Bronchial epithelial cell (primary cell): Measurements from ENCODE around the gene MRPL39. TPM values are rescaled to one million over a fixed set of nuclear protein-coding genes. Genes with fewer than 3 reads are reported as not detected.

Experiments used
- DNase-seq: peaks from one replicate; pipeline ENCODE4 v3.0.0-alpha.2; 2010; ENCODE audit warnings: low read depth
- FAIRE-seq: peaks from 2 replicates; lab custom pipeline; 2011; peaks lifted over from hg19 to GRCh38; lab: Jason Lieb, UNC
- H3K27me3 ChIP-seq: 2 replicates; pipeline ENCODE4 v1.5.1; 2011; ENCODE audit warnings: low read length; ENCODE audit not compliant: control insufficient read depth, insufficient read depth
- H3K36me3 ChIP-seq: 2 replicates; pipeline ENCODE4 v1.5.1; 2011; ENCODE audit warnings: low read length; ENCODE audit not compliant: control insufficient read depth, insufficient read depth
- H3K4me3 ChIP-seq: 2 replicates; pipeline ENCODE4 v1.5.1; 2011; ENCODE audit warnings: mild to moderate bottlenecking, low read depth, low read length, control low read depth
- CTCF ChIP-seq: IDR thresholded peaks from 2 replicates; pipeline ENCODE4 v1.5.1; 2011; ENCODE audit warnings: mild to moderate bottlenecking, moderate library complexity, low read length, control low read depth, inconsistent platforms; ENCODE audit not compliant: insufficient read depth, severe bottlenecking
- total RNA-seq: library from RNA; depleted of rRNA; stranded (reverse); fragments of >200 nt; gene quantifications from 2 replicates; pipeline ENCODE4 v1.2.1, GENCODE V29; 2014

Gene MRPL39
- total RNA-seq, 1 donor from 2014 or later: 26.6 TPM

- DNase-seq: no peak
- Histone ChIP-seq H3K4me3 (no peak overlapping the region), H3K36me3 (peaks cover 3% of the 10 kb centered on the region), H3K27me3 (no peaks in the 10 kb centered on the region)
- FAIRE-seq: no peak
- no peak for TF ChIP-seq CTCF
These were observed 24.4 kb downstream of the MRPL39 start for GRCh38 chr21:25582888-25583287.

- peaks cover 3% of the 10 kb centered on the region for H3K36me3 ChIP-seq
- no peak for FAIRE-seq
- TF ChIP-seq CTCF: no peak
- no peak overlapping the region for H3K4me3 ChIP-seq
- H3K27me3 ChIP-seq: no peaks in the 10 kb centered on the region
- DNase-seq: peak; percentile 63
These were observed 25.0 kb downstream of the MRPL39 start for GRCh38 chr21:25582164-25582790.

- DNase-seq (no peak), FAIRE-seq (no peak)
- Histone ChIP-seq H3K4me3 (no peak overlapping the region), H3K36me3 (peaks cover 3% of the 10 kb centered on the region), H3K27me3 (no peaks in the 10 kb centered on the region)
- no peak for TF ChIP-seq CTCF
These were observed 25.7 kb downstream of the MRPL39 start for GRCh38 chr21:25581582-25581981.

- no peak for TF ChIP-seq CTCF
- no peak for DNase-seq
- H3K4me3 ChIP-seq: no peak overlapping the region
- FAIRE-seq: no peak
- peaks cover 2% of the 10 kb centered on the region for H3K36me3 ChIP-seq
- no peaks in the 10 kb centered on the region for H3K27me3 ChIP-seq
These were observed 26.4 kb downstream of the MRPL39 start for GRCh38 chr21:25580912-25581260.

- peaks cover 2% of the 10 kb centered on the region for H3K36me3 ChIP-seq
- no peak overlapping the region for H3K4me3 ChIP-seq
- H3K27me3 ChIP-seq: no peaks in the 10 kb centered on the region
- no peak for TF ChIP-seq CTCF
- FAIRE-seq (no peak), DNase-seq (no peak)
These were observed 27.9 kb downstream of the MRPL39 start for GRCh38 chr21:25579226-25580013.
